Kidney capillary endothelial cell (primary cell): ENCODE data around the gene CYP4B1.
"Not testable (repeated sequence)": the region's sequence is repeated elsewhere in the genome, so short reads cannot be mapped to it uniquely, and the experiment has no call there.

ENCODE experiments used
- DNase-seq: peaks from one replicate; pipeline ENCODE4 v3.0.0-alpha.2; 2018; ENCODE audit warnings: low spot score

The CYP4B1 gene

DNA sequence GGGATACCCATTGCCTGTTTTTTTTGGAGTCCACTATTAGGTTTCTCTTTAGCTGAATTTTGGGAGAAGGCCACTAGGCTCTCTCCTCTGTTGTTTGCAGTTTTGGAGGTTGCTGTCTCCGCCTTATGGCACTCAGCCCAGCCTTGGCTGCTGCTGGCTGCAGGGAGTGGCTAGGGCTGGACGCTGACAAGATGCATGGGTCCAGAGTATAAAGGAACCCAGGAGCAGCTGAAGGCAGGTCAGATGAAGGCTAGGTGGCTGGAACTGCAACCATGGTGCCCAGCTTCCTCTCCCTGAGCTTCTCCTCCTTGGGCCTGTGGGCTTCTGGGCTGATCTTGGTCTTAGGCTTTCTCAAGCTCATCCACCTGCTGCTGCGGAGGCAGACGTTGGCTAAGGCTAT, at the start of gene CYP4B1:
TSS of gene CYP4B1 (plus strand) at position 237 of the 400 bp plus-strand sequence. CDS start at position 273, 36 bp downstream.
- DNase-seq: no peak

GRCh38 chr1:46749404-46749803, 49.4 kb upstream of the CYP4B1 start:
- no peak for DNase-seq

DNA sequence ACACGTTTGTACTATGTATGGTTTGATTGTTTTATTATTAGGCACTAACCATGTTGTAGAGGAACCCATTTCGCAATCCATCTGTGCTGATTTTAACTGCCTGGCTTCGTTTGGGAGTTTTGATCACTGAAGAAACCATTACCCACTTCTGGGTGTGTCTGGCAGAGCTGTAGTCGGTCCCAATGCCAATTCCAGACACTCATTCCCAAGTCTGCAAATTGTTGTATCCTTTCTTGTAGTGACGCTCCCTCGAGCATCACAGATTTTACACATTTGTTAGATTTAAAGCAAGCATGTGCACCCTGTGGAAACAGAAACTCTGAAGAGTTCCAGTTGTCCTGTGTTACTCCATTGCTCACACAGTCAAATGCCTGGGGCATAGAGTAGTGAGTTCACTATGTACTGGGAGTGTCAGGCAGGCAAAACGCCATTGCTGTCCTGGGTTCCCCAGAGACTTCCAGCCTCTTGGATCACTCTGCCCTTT, 48.9 kb upstream of the CYP4B1 start:
- DNase-seq: no peak

- DNase-seq: no peak
These were observed 44.9 kb upstream of the CYP4B1 start for GRCh38 chr1:46753985-46754384.

DNA sequence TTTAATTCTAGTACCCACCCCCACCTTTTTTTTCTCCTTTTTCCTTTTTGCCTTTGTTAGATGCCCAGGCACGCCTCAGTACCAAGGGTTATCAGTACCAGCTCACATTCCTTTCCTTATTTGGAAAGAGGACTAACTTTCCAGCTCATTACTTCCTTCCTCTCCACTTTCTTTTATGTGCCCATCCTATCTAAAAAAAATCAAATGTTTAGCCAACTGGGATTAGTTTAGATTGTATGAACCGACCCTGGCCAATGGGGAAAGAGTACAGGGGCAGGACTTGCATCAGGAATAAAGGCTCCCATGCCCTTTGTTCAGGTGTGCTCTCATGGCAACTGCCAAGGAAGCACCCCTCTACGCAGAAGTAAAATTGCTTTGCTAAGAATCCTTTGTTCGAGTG, 44.1 kb upstream of the CYP4B1 start:
- DNase-seq: not testable (repeated sequence)

- DNase-seq: no peak
These were observed 43.7 kb upstream of the CYP4B1 start for GRCh38 chr1:46755121-46755520.

GRCh38 chr1:46757247-46757955, 41.4 kb upstream of the CYP4B1 start:
- DNase-seq: no peak

GRCh38 chr1:46757956-46758528, 40.8 kb upstream of the CYP4B1 start:
- DNase-seq: no peak

DNA sequence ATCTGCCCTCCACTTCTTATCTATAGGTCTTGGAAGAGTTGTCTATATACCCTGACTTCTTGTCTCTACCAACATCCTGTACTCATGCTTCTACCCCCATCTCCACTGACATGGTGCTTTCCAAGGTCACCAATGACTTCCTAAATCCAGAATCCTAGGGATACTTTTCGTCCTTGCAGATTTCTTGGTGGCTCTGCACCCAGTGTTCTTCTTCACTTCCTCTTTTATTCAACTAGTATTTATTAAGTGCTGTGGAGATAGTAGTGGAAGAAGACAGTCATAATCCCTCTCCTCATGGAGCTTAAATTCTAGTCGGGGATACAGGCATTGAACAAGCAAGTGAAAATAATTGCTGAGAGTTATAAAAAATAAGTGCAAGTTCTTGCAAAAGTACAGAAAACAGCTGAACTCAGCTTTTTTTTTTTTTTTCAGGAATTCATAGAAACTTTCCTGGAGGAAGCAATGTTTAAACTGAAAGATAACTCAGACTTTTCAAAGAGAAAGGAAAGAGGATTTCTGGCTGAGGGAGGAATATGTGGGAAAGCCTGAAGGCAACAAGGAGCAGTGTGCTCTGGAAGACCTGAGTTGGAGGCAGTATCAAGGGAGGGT, 38.2 kb upstream of the CYP4B1 start:
- DNase-seq: no peak

DNA sequence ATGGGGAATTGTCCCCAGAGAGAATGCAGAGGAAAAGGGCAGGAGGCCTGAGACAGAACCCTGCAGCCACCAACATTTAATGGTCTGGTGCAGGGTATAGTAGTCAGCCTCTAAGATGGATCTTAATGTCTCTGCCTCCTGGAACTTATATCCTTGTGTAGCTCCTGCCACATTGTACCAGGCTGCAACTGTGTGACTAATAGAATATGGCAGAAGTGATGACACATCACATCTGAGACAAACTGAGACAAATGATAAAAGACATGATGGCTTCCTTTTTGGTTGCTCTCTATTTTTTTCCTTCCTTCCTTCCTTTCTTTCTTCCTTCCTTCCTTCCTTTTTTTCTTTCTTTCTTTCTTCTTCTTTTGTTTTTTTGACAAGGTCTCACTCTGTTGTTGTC, 37.1 kb upstream of the CYP4B1 start:
- DNase-seq: no peak

GRCh38 chr1:46764402-46764801, 34.4 kb upstream of the CYP4B1 start:
- no peak for DNase-seq

DNA sequence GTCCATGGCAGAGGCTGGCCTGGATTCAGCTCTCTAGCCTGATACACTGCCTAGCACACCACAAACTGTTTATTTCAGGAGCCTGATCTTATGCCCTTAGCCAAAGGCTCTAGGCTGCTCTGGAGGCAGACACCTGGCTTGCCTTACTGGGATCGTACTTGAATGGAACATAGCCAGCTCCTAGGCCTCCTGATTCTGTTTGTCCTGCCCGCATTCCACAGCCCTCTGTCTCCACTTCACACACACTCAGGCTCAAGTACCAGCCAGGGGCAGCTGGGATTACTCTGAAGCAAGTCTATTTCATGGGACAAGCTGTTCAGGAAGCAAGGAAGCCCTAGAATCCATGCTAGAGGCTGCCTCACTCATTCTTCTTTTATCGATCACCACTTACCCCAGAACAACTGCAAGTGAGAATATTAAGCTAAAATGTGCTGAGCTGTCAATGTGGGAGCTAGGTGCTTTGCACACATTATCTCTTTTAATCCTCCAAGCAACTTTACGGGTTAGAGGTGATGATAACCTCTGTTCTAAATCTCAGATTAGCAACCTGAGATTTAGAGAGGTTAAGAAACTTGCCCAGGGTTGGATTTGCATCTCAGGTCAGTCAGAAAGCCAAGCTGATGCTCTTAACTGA, 31.1 kb upstream of the CYP4B1 start:
- DNase-seq: no peak

DNA sequence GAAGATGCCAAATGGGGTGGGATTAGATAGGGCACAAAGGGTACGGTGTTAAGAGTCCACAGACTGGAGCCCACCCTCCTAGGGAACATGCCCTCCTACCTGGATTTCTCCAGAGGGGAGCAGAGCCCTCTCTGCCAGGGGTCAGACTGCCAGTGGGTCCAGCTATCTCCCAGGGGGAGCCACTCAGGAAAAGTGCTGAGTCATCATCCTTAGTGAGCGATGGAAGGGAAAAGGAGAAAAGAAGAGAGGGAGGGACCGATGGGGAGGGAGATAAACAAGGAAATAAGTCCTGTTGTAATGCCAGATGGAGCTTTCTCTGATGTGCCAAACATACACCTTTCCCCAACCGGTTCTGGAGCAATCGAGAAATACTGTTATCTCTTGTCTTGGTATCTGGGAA, 30.4 kb upstream of the CYP4B1 start:
- no peak for DNase-seq

DNA sequence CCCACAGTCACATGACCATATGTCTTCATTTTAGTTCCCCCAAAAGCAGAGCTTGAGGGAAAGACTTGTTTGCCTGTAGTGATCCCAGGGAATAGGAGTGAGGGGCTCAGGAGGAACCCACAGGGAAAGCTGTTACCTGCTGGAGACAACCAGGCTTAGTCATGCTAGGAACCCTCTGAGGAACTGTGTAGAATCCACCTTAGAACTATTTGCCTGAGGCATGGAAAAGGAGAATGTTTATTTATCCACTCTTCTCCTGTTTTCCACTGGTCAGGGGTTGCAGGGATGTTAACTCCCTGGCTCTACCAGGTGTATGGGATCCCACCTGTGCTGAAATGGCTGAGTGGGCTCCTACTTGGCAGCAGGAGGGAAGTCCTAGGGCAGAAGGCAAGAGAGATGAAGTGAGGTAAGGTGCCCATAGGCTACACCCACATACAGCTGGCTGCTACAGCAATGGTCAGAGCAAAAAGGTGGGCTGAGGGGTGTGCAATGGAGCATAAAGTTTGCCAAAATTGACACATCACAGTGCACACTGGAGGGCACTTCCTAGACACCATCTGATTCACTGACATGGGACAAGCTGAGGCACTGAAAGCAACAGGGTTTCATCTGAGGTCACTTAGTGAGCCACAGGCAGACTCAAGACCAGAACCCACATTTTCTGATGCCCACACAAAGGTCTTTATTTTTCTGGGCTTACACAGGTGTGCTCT, 29.7 kb upstream of the CYP4B1 start:
- no peak for DNase-seq

DNA sequence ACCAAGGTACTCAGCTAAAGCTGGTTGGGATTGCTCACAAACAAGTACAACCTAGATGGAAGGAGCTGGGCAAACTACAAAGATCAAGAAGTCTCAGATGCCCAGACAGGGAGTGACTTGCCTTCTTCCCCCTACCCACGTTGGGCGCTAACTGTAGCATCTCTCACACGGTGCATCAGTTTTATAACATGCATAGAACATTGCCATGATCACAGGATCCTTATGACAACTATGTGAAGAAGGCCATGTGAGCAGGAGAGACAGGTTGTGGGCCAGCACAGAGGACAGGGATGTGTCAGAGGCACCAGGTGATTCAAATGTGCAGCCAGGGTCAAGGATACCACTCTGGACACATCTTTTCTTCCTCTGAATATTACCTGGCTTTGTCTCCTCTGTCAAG, 28.3 kb upstream of the CYP4B1 start:
- no peak for DNase-seq

GRCh38 chr1:46772571-46772970, 26.3 kb upstream of the CYP4B1 start:
- no peak for DNase-seq

- DNase-seq: no peak
These were observed 24.5 kb upstream of the CYP4B1 start for GRCh38 chr1:46774297-46774696.

DNA sequence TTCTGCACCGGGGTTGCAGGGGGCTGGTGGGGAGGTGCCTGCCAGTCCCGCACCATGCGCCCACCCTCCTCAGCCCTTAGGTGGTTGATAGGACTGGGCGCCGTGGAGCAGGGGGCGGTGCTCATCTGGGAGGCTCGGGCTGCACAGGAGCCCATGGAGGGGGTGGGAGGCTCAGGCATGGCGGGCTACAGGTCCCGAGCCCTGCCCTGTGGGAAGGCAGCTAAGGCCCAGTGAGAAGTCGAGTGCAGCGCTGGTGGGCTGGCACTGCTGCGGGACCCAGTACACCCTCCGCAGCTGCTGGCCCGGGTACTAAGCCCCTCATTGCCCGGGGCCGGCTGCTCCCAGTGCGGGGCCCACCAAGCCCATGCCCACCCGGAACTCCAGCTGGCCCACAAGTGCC, 20.4 kb upstream of the CYP4B1 start:
- DNase-seq: not testable (repeated sequence)

GRCh38 chr1:46784666-46785065, 14.2 kb upstream of the CYP4B1 start:
- no peak for DNase-seq

- not testable (repeated sequence) for DNase-seq
These were observed 10.2 kb upstream of the CYP4B1 start for GRCh38 chr1:46788634-46789033.

- DNase-seq: no peak
These were observed 8.3 kb upstream of the CYP4B1 start for GRCh38 chr1:46790446-46791101.

DNA sequence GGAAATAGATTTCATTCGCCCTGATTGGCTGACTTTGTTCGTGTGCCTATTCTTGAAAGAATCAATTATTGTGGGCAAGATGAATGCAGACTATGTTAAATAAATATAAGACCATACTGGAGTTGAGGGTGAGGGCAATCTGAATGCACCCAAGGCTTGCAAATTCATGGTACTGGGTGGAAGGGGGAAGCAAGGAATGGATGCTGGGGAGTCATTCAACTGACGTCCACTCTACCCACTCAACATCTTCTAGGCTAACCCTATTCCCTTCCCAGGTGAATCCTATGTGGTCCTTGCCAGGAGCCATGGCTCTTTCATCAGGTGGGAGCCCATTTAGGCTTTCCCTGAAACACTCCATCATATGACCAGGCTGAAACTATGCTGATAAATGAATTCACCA, 5.7 kb upstream of the CYP4B1 start:
- no peak for DNase-seq
